ENCODE results near the gene PNPLA6. TPM values are rescaled to one million over a fixed set of nuclear protein-coding genes. Genes with fewer than 3 reads are reported as not detected.
A peak's percentile ranks its signal among the peaks of the same experiment; 100 is the strongest.

The PNPLA6 gene
- total RNA-seq, 1 donor from 2014 or later, result 129 TPM

- H3K4me3 Mint-ChIP-seq (ENCODE audit: unreplicated experiment), result no peak overlapping the region
- no peak for DNase-seq (ENCODE audit: low spot score)
- peaks cover 3% of the 10 kb centered on the region for H3K27me3 Mint-ChIP-seq (ENCODE audit: unreplicated experiment)
- no peaks in the 10 kb centered on the region for H3K36me3 Mint-ChIP-seq (ENCODE audit: low read depth, unreplicated experiment)
- H3K4me1 Mint-ChIP-seq (ENCODE audit: unreplicated experiment), result peaks cover 13% of the 10 kb centered on the region
- no peak for TF ChIP-seq CTCF (IDR thresholded peaks at IDR 0.05; ENCODE audit: unreplicated experiment)
- no peaks in the 10 kb centered on the region for H3K9me3 Mint-ChIP-seq (ENCODE audit: unreplicated experiment)
- peak overlapping the region; percentile 77 for H3K27ac Mint-ChIP-seq (ENCODE audit: unreplicated experiment)
Measured at GRCh38 chr19:7492142-7492541, 43.4 kb upstream of the PNPLA6 start.

GRCh38 chr19:7492558-7492957 lies 43.0 kb upstream of the PNPLA6 start:
- Mint-ChIP-seq H3K27me3 (ENCODE audit: unreplicated experiment) (peaks cover 3% of the 10 kb centered on the region), H3K4me1 (ENCODE audit: unreplicated experiment) (peaks cover 13% of the 10 kb centered on the region), H3K36me3 (ENCODE audit: low read depth, unreplicated experiment) (no peaks in the 10 kb centered on the region), H3K9me3 (ENCODE audit: unreplicated experiment) (no peaks in the 10 kb centered on the region), H3K27ac (ENCODE audit: unreplicated experiment) (peak overlapping the region; percentile 89), H3K4me3 (ENCODE audit: unreplicated experiment) (peak overlapping the region; percentile 56)
- DNase-seq (ENCODE audit: low spot score), result no peak
- TF ChIP-seq CTCF (IDR thresholded peaks at IDR 0.05; ENCODE audit: unreplicated experiment), result no peak

GRCh38 chr19:7494416-7495098 lies 41.0 kb upstream of the PNPLA6 start:
- no peak for DNase-seq (ENCODE audit: low spot score)
- H3K36me3 Mint-ChIP-seq (ENCODE audit: low read depth, unreplicated experiment), result no peaks in the 10 kb centered on the region
- no peak for TF ChIP-seq CTCF (IDR thresholded peaks at IDR 0.05; ENCODE audit: unreplicated experiment)
- H3K4me3 Mint-ChIP-seq (ENCODE audit: unreplicated experiment), result no peak overlapping the region
- H3K27ac Mint-ChIP-seq (ENCODE audit: unreplicated experiment), result no peak overlapping the region
- H3K4me1 Mint-ChIP-seq (ENCODE audit: unreplicated experiment), result peaks cover 7% of the 10 kb centered on the region
- H3K9me3 Mint-ChIP-seq (ENCODE audit: unreplicated experiment), result no peaks in the 10 kb centered on the region
- H3K27me3 Mint-ChIP-seq (ENCODE audit: unreplicated experiment), result peaks cover 5% of the 10 kb centered on the region

GRCh38 chr19:7497292-7497691 lies 38.2 kb upstream of the PNPLA6 start:
- Mint-ChIP-seq H3K9me3 (ENCODE audit: unreplicated experiment) (no peaks in the 10 kb centered on the region), H3K4me3 (ENCODE audit: unreplicated experiment) (no peak overlapping the region)
- DNase-seq (ENCODE audit: low spot score), result peak; percentile 34

More at GRCh38 chr19:7497292-7497691, 38.2 kb upstream of the PNPLA6 start:
- peaks cover 6% of the 10 kb centered on the region for H3K27me3 Mint-ChIP-seq (ENCODE audit: unreplicated experiment)
- no peaks in the 10 kb centered on the region for H3K36me3 Mint-ChIP-seq (ENCODE audit: low read depth, unreplicated experiment)
- peak; percentile 19 for TF ChIP-seq CTCF (IDR thresholded peaks at IDR 0.05; ENCODE audit: unreplicated experiment)
- H3K27ac Mint-ChIP-seq (ENCODE audit: unreplicated experiment), result no peak overlapping the region
- H3K4me1 Mint-ChIP-seq (ENCODE audit: unreplicated experiment), result peaks cover 6% of the 10 kb centered on the region

Measured in endothelial cell (in vitro differentiated cells).